Mesenchymal stem cell (in vitro differentiated cells and primary cell): ENCODE data around the gene KRTAP10-7.

Experiments used
- DNase-seq: peaks from one replicate; pipeline ENCODE4 v3.0.0-alpha.2; 2013
- H2AFZ ChIP-seq: one replicate; pipeline ENCODE4 v1.6.1; 2013; ENCODE audit warnings: low read depth, mild to moderate bottlenecking, control low read depth, inconsistent platforms, low read length, moderate library complexity
- H2AK5ac ChIP-seq: 2 replicates; pipeline ENCODE4 v1.6.1; 2013; ENCODE audit warnings: low read length, moderate library complexity, mild to moderate bottlenecking, inconsistent platforms; ENCODE audit not compliant: severe bottlenecking
- H2BK120ac ChIP-seq: one replicate; pipeline ENCODE4 v1.6.1; 2013; ENCODE audit warnings: low read depth, mild to moderate bottlenecking, inconsistent platforms, low read length, moderate library complexity
- H2BK12ac ChIP-seq, 2 experiments: one replicate each; pipeline ENCODE4 v1.6.1; 2013; ENCODE audit warnings: inconsistent platforms in 2 of 2, low read length in 2 of 2, mild to moderate bottlenecking in 2 of 2, moderate library complexity in 2 of 2, control low read depth in 1 of 2
- H2BK15ac ChIP-seq: one replicate; pipeline ENCODE4 v1.6.1; 2013; ENCODE audit warnings: mild to moderate bottlenecking, low read depth, inconsistent platforms; ENCODE audit not compliant: poor library complexity, severe bottlenecking
- H2BK5ac ChIP-seq: 2 replicates; pipeline ENCODE4 v1.6.1; 2013; ENCODE audit warnings: low read depth, mild to moderate bottlenecking, low read length, control low read depth, inconsistent platforms; ENCODE audit not compliant: poor library complexity, severe bottlenecking
- H3K14ac ChIP-seq, 2 experiments: one replicate each; pipeline ENCODE4 v1.6.1; 2013; ENCODE audit warnings: inconsistent platforms in 2 of 2, low read length in 2 of 2, control low read depth in 1 of 2, mild to moderate bottlenecking in 1 of 2, moderate library complexity in 1 of 2
- H3K18ac ChIP-seq, 2 experiments: one replicate each; pipeline ENCODE4 v1.6.1; 2013; ENCODE audit warnings: inconsistent platforms in 2 of 2, low read length in 2 of 2, control low read depth in 1 of 2, low read depth in 1 of 2, mild to moderate bottlenecking in 1 of 2
- H3K23ac ChIP-seq, 2 experiments: one replicate each; pipeline ENCODE4 v1.6.1; 2013; ENCODE audit warnings: inconsistent platforms in 2 of 2, low read length in 2 of 2, mild to moderate bottlenecking in 2 of 2, moderate library complexity in 2 of 2, control low read depth in 1 of 2
- H3K27ac ChIP-seq: 2 replicates; pipeline ENCODE4 v1.5.1; 2013; ENCODE audit warnings: mild to moderate bottlenecking, moderate library complexity, low read length, control low read depth, inconsistent platforms; ENCODE audit not compliant: poor library complexity, severe bottlenecking
- H3K27me3 ChIP-seq, 2 experiments: 2 replicates each; pipeline versions ENCODE4 v1.6.1 to v1.7.0; 2013; ENCODE audit warnings: low read length in 2 of 2, mild to moderate bottlenecking in 2 of 2, moderate library complexity in 2 of 2, control low read depth in 1 of 2, inconsistent platforms in 1 of 2; ENCODE audit not compliant: control insufficient read depth in 1 of 2, insufficient read depth in 1 of 2
- H3K36me3 ChIP-seq, 2 experiments: 2 replicates each; pipeline versions ENCODE4 v1.6.1 to v1.7.0; 2013; ENCODE audit warnings: low read length in 2 of 2, control low read depth in 1 of 2, inconsistent platforms in 1 of 2, low read depth in 1 of 2, mild to moderate bottlenecking in 1 of 2; ENCODE audit not compliant: insufficient read depth in 2 of 2, control insufficient read depth in 1 of 2
- H3K4ac ChIP-seq, 2 experiments: one replicate each; pipeline ENCODE4 v1.6.1; 2013; ENCODE audit warnings: inconsistent platforms in 2 of 2, low read length in 2 of 2, mild to moderate bottlenecking in 2 of 2, moderate library complexity in 2 of 2, control low read depth in 1 of 2, low read depth in 1 of 2
- H3K4me1 ChIP-seq: 2 replicates; pipeline ENCODE4 v1.6.1; 2013; ENCODE audit warnings: low read depth, low read length, control low read depth; ENCODE audit not compliant: control insufficient read depth, insufficient read depth
- H3K4me2 ChIP-seq: 2 replicates; pipeline ENCODE4 v1.6.1; 2013; ENCODE audit warnings: low read length, mild to moderate bottlenecking, inconsistent platforms; ENCODE audit not compliant: poor library complexity, severe bottlenecking
- H3K4me3 ChIP-seq, 2 experiments: 2 replicates each; pipeline versions ENCODE4 v1.5.1 to v1.7.0; 2013; ENCODE audit warnings: low read length in 2 of 2, mild to moderate bottlenecking in 2 of 2, control low read depth in 1 of 2, low read depth in 1 of 2; ENCODE audit not compliant: insufficient read depth in 1 of 2
- H3K79me1 ChIP-seq: replicated peaks from 2 replicates; pipeline ENCODE4 v1.6.1; 2013; ENCODE audit warnings: mild to moderate bottlenecking, control low read depth, low read length, inconsistent platforms; ENCODE audit not compliant: poor library complexity, severe bottlenecking
- H3K9ac ChIP-seq: 2 replicates; pipeline ENCODE4 v1.7.0; 2013; ENCODE audit warnings: mild to moderate bottlenecking, low read length, moderate library complexity
- H3K9me3 ChIP-seq: 2 replicates; pipeline ENCODE4 v1.7.0; 2013; ENCODE audit warnings: mild to moderate bottlenecking, low read length; ENCODE audit not compliant: control insufficient read depth
- H4K8ac ChIP-seq: one replicate; pipeline ENCODE4 v1.6.1; 2013; ENCODE audit warnings: inconsistent platforms, mild to moderate bottlenecking, low read length, moderate library complexity
- H4K91ac ChIP-seq: one replicate; pipeline ENCODE4 v1.6.1; 2013; ENCODE audit warnings: mild to moderate bottlenecking, low read length, inconsistent platforms
- WGBS: methylation state at CpG from one replicate; pipeline ENCODE4 v1.1.7; 2013; ENCODE audit warnings: mixed read lengths; 5-methylcytosine and 5-hydroxymethylcytosine counted together

KRTAP10-7 gene

DNA sequence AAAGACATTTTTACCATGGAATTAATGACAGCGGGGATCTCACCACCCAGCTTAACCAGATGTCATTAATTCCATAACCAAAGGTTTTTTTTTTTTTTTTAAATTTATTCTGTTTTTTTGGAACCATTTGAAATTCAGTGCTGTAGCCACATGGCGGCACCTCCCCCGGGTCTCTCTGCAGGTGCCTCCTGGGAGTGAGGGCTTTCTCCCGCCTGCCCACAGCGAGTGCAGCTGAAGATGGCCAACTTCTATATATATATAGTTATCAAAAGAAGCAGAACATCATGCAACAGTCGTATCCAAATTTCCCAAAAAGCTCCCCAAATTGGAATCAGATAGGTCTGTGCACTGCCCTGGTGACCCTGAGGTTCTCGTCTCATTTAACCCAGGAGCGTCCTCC lies 15.1 kb downstream of the KRTAP10-7 start:
- Histone ChIP-seq H3K18ac (no peak overlapping the region), H3K4me2 (no peak overlapping the region), H3K23ac (no peak overlapping the region), H3K4me3 (no peak overlapping the region), H3K27me3 (no peaks in the 10 kb centered on the region), H3K27ac (no peak overlapping the region), H3K14ac (no peak overlapping the region), H2BK120ac (no peak overlapping the region), H3K9me3 (peaks cover 22% of the 10 kb centered on the region), H2BK5ac (no peak overlapping the region), H2AFZ (no peak overlapping the region), H2BK12ac (no peak overlapping the region), H3K79me1 (no peaks in the 10 kb centered on the region), H4K91ac (no peak overlapping the region), H3K36me3 (no peaks in the 10 kb centered on the region), H3K4me1 (no peaks in the 10 kb centered on the region), H3K4ac (no peak overlapping the region), H2BK15ac (no peak overlapping the region), H4K8ac (no peak overlapping the region), H3K9ac (no peak overlapping the region), H2AK5ac (no peak overlapping the region)
- whole genome bisulfite sequencing, result 80% methylated on average over 7 of the region's 8 CpGs
- DNase-seq, result no peak

- no peak overlapping the region for H2AK5ac ChIP-seq
- H3K36me3 ChIP-seq, result no peaks in the 10 kb centered on the region
- H3K4me3 ChIP-seq, result no peak overlapping the region
- no peak for DNase-seq
- H2AFZ ChIP-seq, result no peak overlapping the region
- H3K18ac ChIP-seq, result no peak overlapping the region
- H2BK120ac ChIP-seq, result no peak overlapping the region
- H2BK12ac ChIP-seq, result no peak overlapping the region
- no peak overlapping the region for H3K14ac ChIP-seq
- H3K9ac ChIP-seq, result no peak overlapping the region
- no peak overlapping the region for H3K23ac ChIP-seq
- no peaks in the 10 kb centered on the region for H3K27me3 ChIP-seq
- no peak overlapping the region for H3K4me2 ChIP-seq
- H3K9me3 ChIP-seq, result peaks cover 24% of the 10 kb centered on the region
- 84% methylated on average over 17 of the region's 17 CpGs for WGBS
- no peak overlapping the region for H2BK5ac ChIP-seq
- H3K4ac ChIP-seq, result no peak overlapping the region
- H3K27ac ChIP-seq, result no peak overlapping the region
- no peak overlapping the region for H2BK15ac ChIP-seq
- H3K4me1 ChIP-seq, result no peaks in the 10 kb centered on the region
- no peak overlapping the region for H4K8ac ChIP-seq
- no peak overlapping the region for H4K91ac ChIP-seq
- H3K79me1 ChIP-seq, result no peaks in the 10 kb centered on the region
Observed at GRCh38 chr21:44615911-44616590, 15.7 kb downstream of the KRTAP10-7 start.

GRCh38 chr21:44616591-44616926 lies 16.2 kb downstream of the KRTAP10-7 start:
- H3K27me3 ChIP-seq, result no peaks in the 10 kb centered on the region
- no peak overlapping the region for H3K27ac ChIP-seq
- H2BK120ac ChIP-seq, result no peak overlapping the region
- H4K91ac ChIP-seq, result no peak overlapping the region
- WGBS, result 87% methylated on average over 16 of the region's 16 CpGs
- H3K79me1 ChIP-seq, result no peaks in the 10 kb centered on the region
- H4K8ac ChIP-seq, result no peak overlapping the region
- H3K36me3 ChIP-seq, result no peaks in the 10 kb centered on the region
- H2BK5ac ChIP-seq, result no peak overlapping the region
- H3K4me3 ChIP-seq, result no peak overlapping the region
- no peak overlapping the region for H2AK5ac ChIP-seq
- H2BK15ac ChIP-seq, result no peak overlapping the region
- no peak overlapping the region for H3K4me2 ChIP-seq
- no peak for DNase-seq
- no peak overlapping the region for H3K9ac ChIP-seq
- no peak overlapping the region for H3K4ac ChIP-seq
- no peaks in the 10 kb centered on the region for H3K4me1 ChIP-seq
- no peak overlapping the region for H3K23ac ChIP-seq
- H3K14ac ChIP-seq, result no peak overlapping the region
- no peak overlapping the region for H2BK12ac ChIP-seq
- peaks cover 22% of the 10 kb centered on the region for H3K9me3 ChIP-seq
- no peak overlapping the region for H2AFZ ChIP-seq
- H3K18ac ChIP-seq, result no peak overlapping the region

- Histone ChIP-seq H3K27me3 (no peaks in the 10 kb centered on the region), H3K4me3 (no peak overlapping the region), H3K23ac (no peak overlapping the region), H2BK120ac (no peak overlapping the region), H3K9ac (no peak overlapping the region), H2BK12ac (no peak overlapping the region), H3K4ac (no peak overlapping the region), H2AFZ (no peak overlapping the region), H3K14ac (peak overlapping the region in 1 of 2 experiments; percentile 20), H3K18ac (no peak overlapping the region), H2AK5ac (no peak overlapping the region), H3K79me1 (no peaks in the 10 kb centered on the region), H3K36me3 (no peaks in the 10 kb centered on the region), H4K8ac (no peak overlapping the region), H2BK15ac (no peak overlapping the region), H3K4me1 (no peaks in the 10 kb centered on the region), H3K9me3 (peaks cover 17% of the 10 kb centered on the region), H2BK5ac (no peak overlapping the region), H3K27ac (no peak overlapping the region), H4K91ac (no peak overlapping the region), H3K4me2 (no peak overlapping the region)
- 65% methylated on average over 8 of the region's 8 CpGs for WGBS
- no peak for DNase-seq
Observed at GRCh38 chr21:44617071-44617501, 16.7 kb downstream of the KRTAP10-7 start.
